HG03159 (cell line): ENCODE measurements around the gene HIPK2.
"Not testable (repeated sequence)": the region's sequence is repeated elsewhere in the genome, so short reads cannot be mapped to it uniquely, and the experiment has no call there.

ENCODE experiments used
- ATAC-seq: cut with Tn5 transposase; IDR thresholded peaks from one replicate; pipeline ENCODE4 v1.9.1; 2021; ENCODE audit warnings: mild to moderate bottlenecking, moderate library complexity; ENCODE audit not compliant: unreplicated experiment

Gene HIPK2

GRCh38 chr7:139679731-139680594, 97.8 kb downstream of the HIPK2 start:
- ATAC-seq = no peak

GRCh38 chr7:139676390-139676789, 101.4 kb downstream of the HIPK2 start:
- no peak for ATAC-seq

GRCh38 chr7:139675127-139676125, 102.4 kb downstream of the HIPK2 start:
- ATAC-seq = no peak

- ATAC-seq = no peak
Measured at GRCh38 chr7:139674752-139675126, 103.1 kb downstream of the HIPK2 start.

- no peak for ATAC-seq
Measured at GRCh38 chr7:139674341-139674740, 103.5 kb downstream of the HIPK2 start.

GRCh38 chr7:139673762-139674161, 104.0 kb downstream of the HIPK2 start:
- ATAC-seq = no peak

- peak; percentile 92 for ATAC-seq
Measured at GRCh38 chr7:139673230-139673629, 104.6 kb downstream of the HIPK2 start.

GRCh38 chr7:139671967-139672366, 105.8 kb downstream of the HIPK2 start:
- no peak for ATAC-seq

GRCh38 chr7:139670662-139671061, 107.1 kb downstream of the HIPK2 start:
- ATAC-seq = not testable (repeated sequence)

- no peak for ATAC-seq
Measured at GRCh38 chr7:139669106-139670061, 108.4 kb downstream of the HIPK2 start.

- ATAC-seq = no peak
Measured at GRCh38 chr7:139667377-139667776, 110.4 kb downstream of the HIPK2 start.

- no peak for ATAC-seq
Measured at GRCh38 chr7:139666501-139666900, 111.3 kb downstream of the HIPK2 start.

GRCh38 chr7:139664434-139664833, 113.4 kb downstream of the HIPK2 start:
- ATAC-seq = no peak

GRCh38 chr7:139663608-139664177, 114.1 kb downstream of the HIPK2 start:
- no peak for ATAC-seq

- ATAC-seq = no peak
Measured at GRCh38 chr7:139661903-139662302, 115.9 kb downstream of the HIPK2 start.

- ATAC-seq = no peak
Measured at GRCh38 chr7:139661043-139661440, 116.8 kb downstream of the HIPK2 start.

- no peak for ATAC-seq
Measured at GRCh38 chr7:139660317-139661042, 117.3 kb downstream of the HIPK2 start.

GRCh38 chr7:139659922-139660316, 117.9 kb downstream of the HIPK2 start:
- ATAC-seq = no peak

- no peak for ATAC-seq
Measured at GRCh38 chr7:139658908-139659675, 118.7 kb downstream of the HIPK2 start.
